HepG2 (cell line): ENCODE results near the gene GGA1. TPM values are rescaled to one million over a fixed set of nuclear protein-coding genes. Genes with fewer than 3 reads are reported as not detected.

Source experiments
- SMC3 ChIP-seq: IDR thresholded peaks from 2 replicates; pipeline ENCODE4 v1.6.1; 2011; ENCODE audit warnings: low read length, improper control_type of control experiment
- ZMYM2 ChIP-seq: sonication (generic); formaldehyde crosslinking; IDR thresholded peaks from 2 replicates; pipeline ENCODE4 v1.8.0; 2022; ENCODE audit warnings: mild to moderate bottlenecking, missing genetic modification reagents
- ZNF468 ChIP-seq: sonication (generic); formaldehyde crosslinking; IDR thresholded peaks from 2 replicates; pipeline ENCODE4 v1.8.0; 2022; ENCODE audit warnings: mild to moderate bottlenecking, moderate library complexity, missing genetic modification reagents
- ZNF687 ChIP-seq: sonication (generic); formaldehyde crosslinking; IDR thresholded peaks from 2 replicates; pipeline ENCODE4 v1.5.1; 2020; ENCODE audit warnings: mild to moderate bottlenecking, missing genetic modification reagents, moderate library complexity
- ZNF839 ChIP-seq: sonication (generic); formaldehyde crosslinking; IDR thresholded peaks from 2 replicates; pipeline ENCODE4 v1.4.0; 2020; ENCODE audit warnings: missing genetic modification reagents, mild to moderate bottlenecking, borderline replicate concordance
- polyA plus RNA-seq, 8 experiments: library from polyadenylated mRNA; depleted of rRNA in 3 of 8; stranded (reverse) in 7 of 8; unstranded in 1 of 8; fragments of >200 nt; fragmentation: Illumina TruSeq in 4 of 8; extraction: Trizol in 4 of 8; gene quantifications; 2 replicates each; pipeline versions ENCODE4 v1.2.1 to v1.2.3, GENCODE V29; 2011 to 2016; ENCODE audit warnings: low read depth in 4 of 8, missing spikeins in 1 of 8, mixed read lengths in 1 of 8; ENCODE audit not compliant: insufficient read depth in 1 of 8
- total RNA-seq, 5 experiments: library from RNA; depleted of rRNA; stranded (reverse); fragments of >200 nt; fragmentation: Illumina TruSeq; extraction: Trizol; gene quantifications; 2 replicates each; pipeline ENCODE4 v1.2.3, GENCODE V29; 2016; ENCODE audit warnings: low read depth in 1 of 5
- TF ChIP-seq, protein P1 (sequence below): sonication (generic); formaldehyde crosslinking; IDR thresholded peaks from one replicate; pipeline ENCODE4 v1.5.1; 2020; ENCODE audit warnings: mild to moderate bottlenecking, missing genetic modification reagents; ENCODE audit errors: not compliant biosample characterization

The GGA1 gene
- total and polyA plus RNA-seq, 2 of the 13 experiments (the other 11 are each of a cell fraction or from before 2014, with no cell fraction given): 29.1 to 87.2 TPM

DNA sequence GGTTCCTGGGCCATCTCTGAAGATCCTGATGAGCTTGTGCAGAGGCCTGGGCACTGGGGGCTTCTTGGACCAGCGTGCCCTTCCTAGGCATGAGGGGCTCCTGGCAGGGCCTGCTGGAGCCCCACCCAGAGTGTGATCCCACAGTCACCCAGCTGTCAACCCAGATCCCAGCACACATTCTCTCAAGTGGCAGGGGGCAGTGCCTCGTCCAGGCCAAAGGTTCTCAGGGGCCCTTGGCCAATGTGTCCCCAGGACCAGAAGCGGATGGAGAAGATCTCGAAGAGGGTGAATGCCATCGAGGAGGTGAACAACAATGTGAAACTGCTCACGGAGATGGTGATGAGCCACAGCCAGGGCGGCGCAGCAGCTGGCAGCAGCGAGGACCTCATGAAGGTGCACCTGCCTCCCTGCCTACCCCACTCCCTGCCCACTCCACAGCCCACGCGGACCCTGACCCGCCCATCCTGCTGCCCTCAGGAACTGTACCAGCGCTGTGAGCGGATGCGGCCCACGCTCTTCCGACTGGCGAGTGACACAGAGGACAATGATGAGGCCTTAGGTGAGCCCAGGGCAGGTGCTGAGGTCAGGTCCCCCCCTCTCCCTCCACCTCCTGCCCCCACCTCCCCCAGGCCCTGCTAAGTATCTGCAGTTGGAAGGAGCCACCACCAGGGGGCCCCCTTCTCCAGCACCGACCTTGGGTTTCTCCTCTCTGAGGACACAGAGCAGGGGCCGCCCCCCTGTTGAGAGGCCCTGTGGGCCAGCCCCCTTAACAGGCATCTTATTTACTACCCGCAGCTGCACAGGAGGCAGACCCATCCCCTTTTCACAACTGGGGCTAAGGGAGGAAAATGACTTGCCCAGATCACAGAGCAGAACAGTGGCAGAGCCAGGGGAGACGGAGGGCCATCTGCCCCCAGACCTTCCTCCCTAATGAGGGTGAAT, 14.7 kb downstream of the GGA1 start (continued):
- TF ChIP-seq, protein P1, sequence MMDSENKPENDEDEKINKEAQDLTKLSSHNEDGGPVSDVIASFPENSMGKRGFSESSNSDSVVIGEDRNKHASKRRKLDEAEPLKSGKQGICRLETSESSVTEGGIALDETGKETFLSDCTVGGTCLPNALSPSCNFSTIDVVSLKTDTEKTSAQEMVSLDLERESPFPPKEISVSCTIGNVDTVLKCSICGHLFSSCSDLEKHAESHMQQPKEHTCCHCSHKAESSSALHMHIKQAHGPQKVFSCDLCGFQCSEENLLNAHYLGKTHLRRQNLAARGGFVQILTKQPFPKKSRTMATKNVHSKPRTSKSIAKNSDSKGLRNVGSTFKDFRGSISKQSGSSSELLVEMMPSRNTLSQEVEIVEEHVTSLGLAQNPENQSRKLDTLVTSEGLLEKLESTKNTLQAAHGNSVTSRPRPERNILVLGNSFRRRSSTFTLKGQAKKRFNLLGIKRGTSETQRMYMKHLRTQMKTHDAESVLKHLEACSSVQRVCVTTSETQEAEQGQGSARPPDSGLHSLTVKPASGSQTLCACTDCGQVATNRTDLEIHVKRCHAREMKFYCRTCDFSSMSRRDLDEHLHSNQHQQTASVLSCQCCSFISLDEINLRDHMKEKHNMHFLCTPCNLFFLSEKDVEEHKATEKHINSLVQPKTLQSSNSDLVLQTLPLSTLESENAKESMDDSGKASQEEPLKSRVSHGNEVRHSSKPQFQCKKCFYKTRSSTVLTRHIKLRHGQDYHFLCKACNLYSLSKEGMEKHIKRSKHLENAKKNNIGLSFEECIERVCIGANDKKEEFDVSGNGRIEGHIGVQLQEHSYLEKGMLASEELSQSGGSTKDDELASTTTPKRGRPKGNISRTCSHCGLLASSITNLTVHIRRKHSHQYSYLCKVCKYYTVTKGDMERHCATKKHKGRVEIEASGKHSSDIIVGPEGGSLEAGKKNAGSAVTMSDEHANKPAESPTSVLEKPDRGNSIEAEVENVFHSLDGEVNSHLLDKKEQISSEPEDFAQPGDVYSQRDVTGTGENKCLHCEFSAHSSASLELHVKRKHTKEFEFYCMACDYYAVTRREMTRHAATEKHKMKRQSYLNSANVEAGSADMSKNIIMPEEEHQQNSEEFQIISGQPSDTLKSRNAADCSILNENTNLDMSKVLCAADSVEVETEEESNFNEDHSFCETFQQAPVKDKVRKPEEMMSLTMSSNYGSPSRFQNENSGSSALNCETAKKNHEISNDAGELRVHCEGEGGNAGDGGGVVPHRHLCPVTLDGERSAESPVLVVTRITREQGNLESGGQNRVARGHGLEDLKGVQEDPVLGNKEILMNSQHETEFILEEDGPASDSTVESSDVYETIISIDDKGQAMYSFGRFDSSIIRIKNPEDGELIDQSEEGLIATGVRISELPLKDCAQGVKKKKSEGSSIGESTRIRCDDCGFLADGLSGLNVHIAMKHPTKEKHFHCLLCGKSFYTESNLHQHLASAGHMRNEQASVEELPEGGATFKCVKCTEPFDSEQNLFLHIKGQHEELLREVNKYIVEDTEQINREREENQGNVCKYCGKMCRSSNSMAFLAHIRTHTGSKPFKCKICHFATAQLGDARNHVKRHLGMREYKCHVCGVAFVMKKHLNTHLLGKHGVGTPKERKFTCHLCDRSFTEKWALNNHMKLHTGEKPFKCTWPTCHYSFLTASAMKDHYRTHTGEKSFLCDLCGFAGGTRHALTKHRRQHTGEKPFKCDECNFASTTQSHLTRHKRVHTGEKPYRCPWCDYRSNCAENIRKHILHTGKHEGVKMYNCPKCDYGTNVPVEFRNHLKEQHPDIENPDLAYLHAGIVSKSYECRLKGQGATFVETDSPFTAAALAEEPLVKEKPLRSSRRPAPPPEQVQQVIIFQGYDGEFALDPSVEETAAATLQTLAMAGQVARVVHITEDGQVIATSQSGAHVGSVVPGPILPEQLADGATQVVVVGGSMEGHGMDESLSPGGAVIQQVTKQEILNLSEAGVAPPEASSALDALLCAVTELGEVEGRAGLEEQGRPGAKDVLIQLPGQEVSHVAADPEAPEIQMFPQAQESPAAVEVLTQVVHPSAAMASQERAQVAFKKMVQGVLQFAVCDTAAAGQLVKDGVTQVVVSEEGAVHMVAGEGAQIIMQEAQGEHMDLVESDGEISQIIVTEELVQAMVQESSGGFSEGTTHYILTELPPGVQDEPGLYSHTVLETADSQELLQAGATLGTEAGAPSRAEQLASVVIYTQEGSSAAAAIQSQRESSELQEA: no peak
- no peak for TF ChIP-seq ZNF468 (CRISPR knock-in tag)
- no peak for TF ChIP-seq ZMYM2 (CRISPR knock-in tag)
- TF ChIP-seq SMC3: peak; percentile 46
- no peak for TF ChIP-seq ZNF839
- peak; percentile 31; the same call in 1 of the 2 replicates for TF ChIP-seq ZNF687 (CRISPR knock-in tag)
